Fibroblast of the aortic adventitia (primary cell): Measurements from ENCODE around the gene RUNDC3A. TPM values are rescaled to one million over a fixed set of nuclear protein-coding genes. Genes with fewer than 3 reads are reported as not detected.

Experiments
- DNase-seq: peaks from one replicate; pipeline ENCODE4 v3.0.0-alpha.2; 2010; ENCODE audit warnings: low read depth
- H3K4me3 ChIP-seq: 2 replicates; pipeline ENCODE4 v1.5.1; 2011; ENCODE audit warnings: low read depth, mild to moderate bottlenecking, control low read depth, low read length, moderate library complexity
- CTCF ChIP-seq: IDR thresholded peaks from 2 replicates; pipeline ENCODE4 v1.5.1; 2011; ENCODE audit warnings: mild to moderate bottlenecking, low read length, control low read depth, inconsistent platforms; ENCODE audit not compliant: insufficient read depth
- total RNA-seq: library from RNA; depleted of rRNA; stranded (reverse); fragments of >200 nt; gene quantifications from 2 replicates; pipeline ENCODE4 v1.2.3, GENCODE V29; 2012; ENCODE audit warnings: low replicate concordance

RUNDC3A gene
- total RNA-seq, 1 donor = not detected

- no peak for DNase-seq
- H3K4me3 ChIP-seq = no peak overlapping the region
- TF ChIP-seq CTCF = no peak
Measured at GRCh38 chr17:44312396-44313104, 4.1 kb downstream of the RUNDC3A start.

GRCh38 chr17:44314031-44314430 lies 5.6 kb downstream of the RUNDC3A start:
- TF ChIP-seq CTCF = no peak
- H3K4me3 ChIP-seq = no peak overlapping the region
- no peak for DNase-seq

DNA sequence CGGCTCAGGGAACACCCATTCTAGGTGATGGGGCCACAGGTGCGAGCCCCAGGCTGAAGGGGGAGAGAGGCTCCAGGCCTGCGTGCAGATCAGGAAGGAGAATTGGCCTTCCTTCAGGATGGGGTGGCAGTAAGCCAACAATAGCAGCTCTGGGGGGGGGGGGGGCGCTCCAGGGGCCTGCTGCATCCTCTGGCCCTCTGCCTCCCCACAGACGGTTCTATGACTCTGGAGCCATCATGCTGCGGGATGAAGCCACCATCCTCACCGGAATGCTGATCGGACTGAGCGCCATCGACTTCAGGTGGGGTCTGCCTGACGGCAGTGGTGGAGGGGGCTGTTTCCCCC lies 6.1 kb downstream of the RUNDC3A start:
- no peak for TF ChIP-seq CTCF
- no peak for DNase-seq
- no peak overlapping the region for H3K4me3 ChIP-seq

- DNase-seq = no peak
- peak overlapping the region; percentile 55 for H3K4me3 ChIP-seq
- no peak for TF ChIP-seq CTCF
Measured at GRCh38 chr17:44314869-44315661, 6.7 kb downstream of the RUNDC3A start.

- TF ChIP-seq CTCF = no peak
- H3K4me3 ChIP-seq = no peak overlapping the region
- no peak for DNase-seq
Measured at GRCh38 chr17:44315760-44316731, 7.6 kb downstream of the RUNDC3A start.

- TF ChIP-seq CTCF = no peak
- no peak overlapping the region for H3K4me3 ChIP-seq
- DNase-seq = no peak
Measured at GRCh38 chr17:44317545-44317944, 9.1 kb downstream of the RUNDC3A start.
